Karpas-422 (cell line): Measurements from ENCODE around the gene FAM76A. TPM values are rescaled to one million over a fixed set of nuclear protein-coding genes. Genes with fewer than 3 reads are reported as not detected.
"Not testable (repeated sequence)": the region's sequence is repeated elsewhere in the genome, so short reads cannot be mapped to it uniquely, and the experiment has no call there.

Experiments used
- DNase-seq: peaks from one replicate; pipeline ENCODE4 v3.0.0-alpha.2; 2015
- H2AFZ ChIP-seq: fragments of 200-600 bp; sonication (generic); 2 replicates; pipeline ENCODE4 v1.6.1; 2014; ENCODE audit warnings: antibody characterized with exemption, low read length, mixed read lengths
- H3K27ac ChIP-seq: fragments of 200-600 bp; sonication (generic); 2 replicates; pipeline ENCODE4 v1.5.1; 2014; ENCODE audit warnings: mild to moderate bottlenecking, low read length, moderate library complexity
- H3K27me3 ChIP-seq: fragments of 200-600 bp; sonication (generic); 2 replicates; pipeline ENCODE4 v1.6.1; 2014; ENCODE audit warnings: low read length, mixed read lengths
- H3K36me3 ChIP-seq: fragments of 200-600 bp; sonication (generic); 2 replicates; pipeline ENCODE4 v1.6.1; 2014; ENCODE audit warnings: low read length, mixed read lengths; ENCODE audit not compliant: insufficient read depth
- H3K4me1 ChIP-seq: fragments of 200-600 bp; sonication (generic); 2 replicates; pipeline ENCODE4 v1.6.1; 2014; ENCODE audit warnings: mild to moderate bottlenecking, low read length, mixed read lengths
- H3K4me2 ChIP-seq: fragments of 200-600 bp; sonication (generic); 2 replicates; pipeline ENCODE4 v1.6.1; 2014; ENCODE audit warnings: low read length, low read depth, mild to moderate bottlenecking; ENCODE audit not compliant: poor library complexity, severe bottlenecking
- H3K4me3 ChIP-seq: fragments of 200-600 bp; sonication (generic); 2 replicates; pipeline ENCODE4 v1.5.1; 2014; ENCODE audit warnings: mild to moderate bottlenecking, antibody characterized with exemption, low read length, mixed read lengths
- H3K79me2 ChIP-seq: fragments of 200-600 bp; sonication (generic); 2 replicates; pipeline ENCODE4 v1.6.1; 2014; ENCODE audit warnings: mild to moderate bottlenecking, low read length, mixed read lengths
- H3K9ac ChIP-seq: fragments of 200-600 bp; sonication (generic); 2 replicates; pipeline ENCODE4 v1.6.0; 2014; ENCODE audit warnings: low read length
- H3K9me2 ChIP-seq: fragments of 200-600 bp; sonication (generic), shearing (Covaris generic); replicated peaks from 2 replicates; pipeline ENCODE4 v1.6.0; 2014; ENCODE audit warnings: mild to moderate bottlenecking, low read length, moderate library complexity; ENCODE audit not compliant: insufficient read depth
- H3K9me3 ChIP-seq: fragments of 300-700, 200-600 bp; sonication (generic); 2 replicates; pipeline ENCODE4 v1.6.1; 2014; ENCODE audit warnings: low read length, mixed read lengths
- H4K20me1 ChIP-seq: fragments of 200-600 bp; sonication (generic); 2 replicates; pipeline ENCODE4 v1.6.1; 2014; ENCODE audit warnings: mild to moderate bottlenecking, antibody characterized with exemption, low read length, low read depth; ENCODE audit not compliant: insufficient read depth
- total RNA-seq: library from RNA; depleted of rRNA; stranded (reverse); fragments of >200 nt; shearing (Covaris generic); gene quantifications from 2 replicates; pipeline ENCODE4 v1.2.3, GENCODE V29; 2014; ENCODE audit warnings: low replicate concordance

FAM76A gene
- total RNA-seq, 1 experiment from 2014 or later, result 18.7 TPM

DNA sequence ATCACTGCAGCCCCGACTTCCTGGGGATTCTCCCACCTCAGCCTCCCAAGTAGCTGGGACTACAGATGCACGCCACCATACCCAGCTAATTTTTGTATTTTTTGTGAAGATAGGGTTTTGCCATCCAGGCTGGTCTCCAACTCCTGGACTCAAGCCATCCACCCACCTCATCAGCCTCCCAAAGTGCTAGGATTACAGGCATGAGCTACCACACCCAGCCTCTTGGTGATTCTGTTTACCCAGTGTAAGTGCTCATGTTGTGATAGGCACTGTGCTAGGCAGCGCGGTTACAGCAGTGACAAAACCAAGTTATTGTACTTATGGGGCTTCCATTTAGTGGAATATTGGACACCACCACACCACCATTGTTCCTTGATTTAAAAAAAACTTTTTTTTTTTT, 37.6 kb downstream of the FAM76A start:
- no peaks in the 10 kb centered on the region for H3K27me3 ChIP-seq
- H3K27ac ChIP-seq, result no peak overlapping the region
- no peaks in the 10 kb centered on the region for H3K9me3 ChIP-seq
- no peak overlapping the region for H3K9ac ChIP-seq
- no peak for DNase-seq
- H3K4me1 ChIP-seq, result no peaks in the 10 kb centered on the region
- H3K79me2 ChIP-seq, result no peaks in the 10 kb centered on the region
- H3K9me2 ChIP-seq, result no peaks in the 10 kb centered on the region
- H3K4me2 ChIP-seq, result no peak overlapping the region
- H2AFZ ChIP-seq, result no peak overlapping the region
- H4K20me1 ChIP-seq, result no peaks in the 10 kb centered on the region
- peaks cover 6% of the 10 kb centered on the region; the same call in 1 of the 2 replicates for H3K36me3 ChIP-seq
- H3K4me3 ChIP-seq, result no peak overlapping the region

- Histone ChIP-seq H3K9ac (no peak overlapping the region), H3K4me2 (no peak overlapping the region), H4K20me1 (no peaks in the 10 kb centered on the region; the same call in 1 of the 2 replicates), H3K27me3 (no peaks in the 10 kb centered on the region), H3K9me2 (no peaks in the 10 kb centered on the region), H3K36me3 (no peaks in the 10 kb centered on the region), H3K79me2 (peaks cover 24% of the 10 kb centered on the region), H3K9me3 (no peaks in the 10 kb centered on the region), H3K4me1 (peaks cover 23% of the 10 kb centered on the region), H3K27ac (no peak overlapping the region), H2AFZ (no peak overlapping the region), H3K4me3 (no peak overlapping the region)
- no peak for DNase-seq
Observed at GRCh38 chr1:27770293-27770830, 44.6 kb downstream of the FAM76A start.

GRCh38 chr1:27772036-27772931, 46.5 kb downstream of the FAM76A start:
- DNase-seq, result peak; percentile 70
- Histone ChIP-seq H3K4me3 (peak overlapping the region; percentile 81), H2AFZ (peak overlapping the region; percentile 91), H3K9ac (peak overlapping the region; percentile 66), H3K9me3 (no peaks in the 10 kb centered on the region), H3K4me2 (peak overlapping the region; percentile 80), H3K27ac (peak overlapping the region; percentile 91), H3K27me3 (no peaks in the 10 kb centered on the region), H3K9me2 (no peaks in the 10 kb centered on the region), H3K4me1 (peaks cover 25% of the 10 kb centered on the region), H3K36me3 (0 out of 2 replicates have a peak, but pooled peaks cover 5% of the 10 kb centered on the region), H3K79me2 (peaks cover 43% of the 10 kb centered on the region), H4K20me1 (no peaks in the 10 kb centered on the region; the same call in 1 of the 2 replicates)

- Histone ChIP-seq H3K79me2 (peaks cover 50% of the 10 kb centered on the region), H3K27ac (peak within 1 kb of the TSS; percentile 91), H3K36me3 (0 out of 2 replicates have a peak, but pooled peaks cover 5% of the 10 kb centered on the region), H4K20me1 (no peaks in the 10 kb centered on the region; the same call in 1 of the 2 replicates), H3K9me2 (no peaks in the 10 kb centered on the region), H3K4me1 (peaks cover 25% of the 10 kb centered on the region), H3K9me3 (no peaks in the 10 kb centered on the region), H3K27me3 (no peaks in the 10 kb centered on the region), H2AFZ (peak within 1 kb of the TSS; percentile 91), H3K4me2 (peak within 1 kb of the TSS; percentile 80), H3K4me3 (peak within 1 kb of the TSS; percentile 81), H3K9ac (peak within 1 kb of the TSS; percentile 96)
- DNase-seq, result peak; percentile 100
Observed at GRCh38 chr1:27772932-27773825, 47.4 kb downstream of the FAM76A start, which contains the start of gene STX12. TSS of gene STX12 (plus strand) at chr1:27773219. CDS start at chr1:27773308, 89 bp downstream.

DNA sequence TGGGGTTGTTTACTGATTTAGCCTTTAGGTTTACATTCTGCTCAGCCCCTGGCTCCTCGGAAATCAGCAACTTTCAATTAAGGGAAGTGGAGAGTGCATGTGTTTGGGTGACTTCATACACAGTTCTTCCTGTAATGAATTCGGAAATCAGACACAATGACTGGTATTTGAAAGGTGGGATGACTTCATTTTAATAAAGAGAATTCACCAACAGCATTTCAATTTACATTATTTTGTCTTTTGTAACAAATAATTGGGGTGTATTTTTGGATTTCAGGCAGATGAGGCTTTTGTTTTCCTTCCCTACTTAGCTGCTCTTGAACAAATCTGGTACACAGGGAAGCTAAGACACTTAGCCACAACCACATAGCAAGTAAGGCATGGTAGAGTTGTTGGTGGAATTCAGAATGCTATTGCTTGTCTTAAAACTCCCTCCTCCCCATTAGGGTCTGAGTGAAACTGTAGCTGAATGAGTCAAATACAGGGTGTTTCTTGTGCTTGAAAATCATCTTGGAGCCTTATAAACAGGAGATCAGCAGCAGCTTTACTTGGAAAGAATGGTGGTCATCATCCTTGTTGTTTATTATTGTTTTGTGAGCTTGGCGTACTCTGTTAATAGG, 48.2 kb downstream of the FAM76A start:
- Histone ChIP-seq H3K27ac (peak overlapping the region; percentile 51), H3K4me3 (peak overlapping the region; percentile 81), H3K9me3 (no peaks in the 10 kb centered on the region), H3K4me1 (peaks cover 25% of the 10 kb centered on the region), H3K9ac (peak overlapping the region; percentile 96), H3K27me3 (no peaks in the 10 kb centered on the region), H3K4me2 (peak overlapping the region; percentile 80), H3K36me3 (0 out of 2 replicates have a peak, but pooled peaks cover 5% of the 10 kb centered on the region), H3K9me2 (no peaks in the 10 kb centered on the region), H2AFZ (no peak overlapping the region), H3K79me2 (peaks cover 58% of the 10 kb centered on the region), H4K20me1 (no peaks in the 10 kb centered on the region; the same call in 1 of the 2 replicates)
- peak; percentile 72 for DNase-seq

- Histone ChIP-seq H3K9me3 (no peaks in the 10 kb centered on the region), H3K4me1 (peaks cover 25% of the 10 kb centered on the region), H3K27ac (no peak overlapping the region), H3K4me3 (peak overlapping the region; percentile 81), H3K4me2 (peak overlapping the region; percentile 80), H2AFZ (no peak overlapping the region), H3K79me2 (peaks cover 65% of the 10 kb centered on the region), H3K36me3 (0 out of 2 replicates have a peak, but pooled peaks cover 5% of the 10 kb centered on the region), H3K9ac (peak overlapping the region; percentile 96), H4K20me1 (no peaks in the 10 kb centered on the region; the same call in 1 of the 2 replicates), H3K9me2 (no peaks in the 10 kb centered on the region), H3K27me3 (no peaks in the 10 kb centered on the region)
- no peak for DNase-seq
Observed at GRCh38 chr1:27774654-27775053, 48.9 kb downstream of the FAM76A start.

- H3K9me2 ChIP-seq, H4K20me1 ChIP-seq, H3K9ac ChIP-seq, H3K36me3 ChIP-seq, H3K9me3 ChIP-seq, H3K4me3 ChIP-seq, H3K27ac ChIP-seq, H2AFZ ChIP-seq, DNase-seq, H3K4me2 ChIP-seq, H3K27me3 ChIP-seq: not testable (repeated sequence)
- peaks cover 25% of the 10 kb centered on the region for H3K4me1 ChIP-seq
- H3K79me2 ChIP-seq, result peaks cover 72% of the 10 kb centered on the region
Observed at GRCh38 chr1:27775336-27775735, 49.6 kb downstream of the FAM76A start.
